Amniotic epithelial cell (primary cell): ENCODE results near the gene KRT78.

Source experiments
- DNase-seq: peaks from one replicate; pipeline ENCODE4 v3.0.0-alpha.2; 2010; ENCODE audit warnings: low read depth

The KRT78 gene

DNA sequence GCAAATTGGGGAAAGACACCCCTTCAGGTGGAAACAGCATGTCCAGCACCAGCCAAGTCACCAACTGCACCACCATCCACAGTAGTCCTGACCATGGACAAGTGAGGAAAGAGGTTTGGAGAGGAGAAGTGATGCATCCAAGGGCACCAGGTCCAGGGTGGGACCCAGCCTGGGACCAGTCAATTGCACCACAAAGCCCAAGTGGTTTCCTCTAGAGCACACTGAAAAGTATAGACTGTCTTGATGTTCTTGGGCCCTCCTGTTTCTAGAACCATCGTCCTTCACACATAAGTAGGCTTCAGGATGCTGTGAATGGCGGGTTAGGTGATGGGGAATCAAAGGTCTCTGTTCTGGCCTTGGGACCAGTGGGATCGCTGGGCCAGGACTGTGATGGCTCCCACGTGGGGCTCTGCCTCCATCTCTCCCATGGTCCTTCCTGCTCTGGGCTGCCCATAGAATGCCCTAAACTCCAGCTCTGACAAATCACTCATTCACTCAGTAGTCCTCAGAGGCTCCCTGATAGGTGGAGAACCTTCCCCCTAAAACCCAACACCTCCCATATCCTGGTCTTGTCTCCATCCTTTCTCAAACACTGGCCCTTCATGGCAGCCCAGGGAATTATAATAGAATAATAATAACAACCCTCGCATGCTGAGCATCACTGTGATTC lies 23.9 kb downstream of the KRT78 start:
- DNase-seq: no peak

DNA sequence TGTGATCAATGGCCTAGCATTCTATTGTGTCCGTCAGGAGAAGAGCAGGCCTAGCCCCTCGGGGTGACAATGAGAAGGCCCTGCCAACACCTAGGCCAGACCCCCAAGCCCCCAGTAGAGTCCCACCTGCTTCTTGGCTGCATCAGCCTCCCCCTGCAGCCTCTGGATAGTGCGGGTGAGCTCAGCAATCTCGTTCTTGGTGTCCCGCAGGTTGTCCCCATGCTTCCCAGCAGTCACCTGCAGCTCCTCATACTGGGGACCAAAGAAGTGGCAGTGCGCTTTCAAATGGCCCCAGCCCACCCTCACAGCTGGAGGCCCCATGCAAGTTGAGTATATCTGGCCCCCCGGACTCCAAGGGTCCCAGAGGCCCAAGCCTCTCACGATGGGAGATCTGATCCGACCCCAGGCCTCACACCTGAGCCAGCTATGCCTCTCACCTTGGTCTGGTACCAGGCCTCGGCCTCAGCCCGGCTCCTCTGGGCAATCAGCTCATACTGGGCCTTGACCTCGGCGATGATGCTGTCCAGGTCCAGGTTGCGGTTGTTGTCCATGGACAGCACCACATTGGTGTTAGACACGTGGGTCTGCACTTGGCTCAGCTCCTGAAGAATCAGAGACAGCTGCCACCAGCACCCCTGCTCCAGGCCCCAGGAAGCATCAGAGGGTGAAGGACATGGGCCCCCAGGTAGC lies 24.9 kb downstream of the KRT78 start:
- no peak for DNase-seq

- DNase-seq: no peak
Observed at GRCh38 chr12:52822771-52823510, 25.9 kb downstream of the KRT78 start.

GRCh38 chr12:52821826-52822660 lies 26.8 kb downstream of the KRT78 start:
- DNase-seq: no peak

DNA sequence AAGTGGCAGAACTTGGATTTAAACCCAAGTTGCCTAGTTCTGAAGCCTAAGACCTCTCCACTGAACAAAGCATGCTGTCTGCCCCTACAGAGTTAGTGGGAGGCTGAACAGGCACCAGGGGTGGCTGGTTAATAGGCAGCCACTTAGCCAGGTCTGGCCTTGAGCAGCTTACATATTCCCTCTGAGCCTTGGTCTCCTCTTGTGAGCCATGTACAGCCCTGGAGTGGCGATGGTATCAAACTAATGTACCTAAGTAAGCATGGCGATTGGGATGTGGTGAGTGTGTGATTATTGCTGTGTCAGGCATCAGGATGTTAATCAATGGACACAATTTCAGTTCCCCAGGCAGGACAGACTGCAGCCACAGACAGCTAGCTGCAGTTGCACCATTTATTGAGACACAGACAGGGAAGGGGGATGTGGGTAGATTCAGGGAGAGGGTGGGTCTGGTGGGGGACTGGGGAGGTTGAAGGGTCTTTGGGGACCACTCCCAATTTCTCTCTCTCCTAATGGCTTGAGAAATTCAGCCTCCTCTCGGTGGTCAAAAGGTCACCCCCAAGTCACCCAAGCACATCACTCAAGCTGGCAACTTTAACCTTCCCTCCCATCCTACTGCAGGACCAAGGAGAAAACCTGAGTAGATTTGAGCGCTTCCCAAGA lies 27.6 kb downstream of the KRT78 start:
- no peak for DNase-seq

DNA sequence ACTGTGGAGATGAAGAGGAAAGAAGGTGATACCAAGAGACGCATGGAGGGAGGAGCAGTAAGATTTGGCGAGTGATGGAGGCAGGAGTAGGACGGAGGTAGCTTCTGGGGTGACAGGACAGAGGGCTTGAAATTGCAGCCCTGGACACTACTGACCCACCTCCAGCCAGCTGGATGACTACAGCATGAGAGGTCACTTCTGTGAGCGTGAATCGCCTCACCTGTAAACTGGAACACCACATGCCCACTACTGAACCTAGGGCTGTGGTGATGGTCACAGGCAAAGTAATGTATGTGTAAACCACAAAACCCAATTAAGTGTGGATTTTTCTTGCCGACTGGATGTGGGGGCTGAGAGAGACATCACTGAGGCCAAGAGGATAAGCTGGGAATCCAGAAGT lies 28.3 kb downstream of the KRT78 start:
- no peak for DNase-seq

DNA sequence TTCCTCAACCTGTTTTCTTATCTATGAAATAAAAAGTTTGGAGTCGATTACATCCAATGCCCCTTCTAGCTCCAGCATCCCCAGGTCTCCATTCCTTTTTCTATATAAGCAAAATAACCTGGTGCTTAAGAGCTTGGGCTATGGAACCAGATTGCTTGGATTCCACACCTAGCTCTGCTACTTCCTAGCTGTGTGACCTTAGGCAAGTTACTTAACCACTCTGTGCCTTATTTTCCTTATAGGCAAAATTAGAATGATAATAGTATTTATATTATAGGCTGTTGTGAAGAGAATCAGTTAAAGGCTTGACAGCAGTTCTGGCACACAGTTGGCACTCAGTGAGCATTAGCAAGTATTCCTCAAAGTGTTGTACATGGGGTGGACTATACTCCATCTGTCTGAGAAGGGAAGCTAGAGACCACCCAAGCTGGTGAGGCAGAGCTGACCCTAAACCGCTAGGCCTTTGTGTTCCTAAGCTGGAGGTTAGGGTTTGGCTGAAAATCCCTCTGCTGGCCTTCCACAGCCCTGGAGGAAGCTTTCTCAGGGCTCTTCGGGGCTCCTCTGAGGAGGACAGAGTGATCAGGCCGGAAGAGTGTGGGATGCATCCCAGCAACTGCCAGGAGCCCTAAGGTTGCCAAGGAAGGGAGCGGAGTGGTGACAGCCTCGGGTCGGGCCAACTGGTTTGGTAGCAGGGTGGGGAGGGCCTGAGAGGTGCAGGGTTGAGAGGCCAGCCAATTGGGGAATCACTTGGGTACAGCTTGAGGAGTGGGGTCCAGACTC lies 28.9 kb downstream of the KRT78 start:
- no peak for DNase-seq

DNA sequence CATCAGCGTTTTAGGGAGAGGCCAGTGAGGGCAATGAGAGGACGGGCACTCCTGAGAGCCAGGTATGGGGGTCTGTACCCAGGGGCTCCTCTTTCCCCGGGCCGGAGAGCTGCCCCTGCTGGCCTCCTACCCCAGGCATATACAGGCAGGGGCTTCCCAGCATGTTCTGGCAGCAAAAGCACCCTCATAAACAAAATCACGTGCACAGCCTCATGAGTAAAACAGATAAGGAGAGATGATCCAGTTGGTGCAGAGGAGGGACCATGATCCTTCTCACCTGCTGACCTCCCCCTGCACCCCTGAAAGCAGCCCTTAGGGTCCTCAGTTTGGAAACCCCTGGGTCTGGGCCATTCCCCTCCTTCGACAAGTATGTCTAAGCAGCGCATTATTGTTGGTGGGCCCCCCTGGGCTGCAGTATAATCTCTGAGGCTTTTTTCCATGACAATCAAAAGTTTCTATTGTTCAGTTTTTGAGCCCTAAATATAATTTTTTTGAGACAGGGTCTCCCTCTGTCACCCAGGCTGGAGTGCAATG lies 29.8 kb downstream of the KRT78 start:
- no peak for DNase-seq

DNA sequence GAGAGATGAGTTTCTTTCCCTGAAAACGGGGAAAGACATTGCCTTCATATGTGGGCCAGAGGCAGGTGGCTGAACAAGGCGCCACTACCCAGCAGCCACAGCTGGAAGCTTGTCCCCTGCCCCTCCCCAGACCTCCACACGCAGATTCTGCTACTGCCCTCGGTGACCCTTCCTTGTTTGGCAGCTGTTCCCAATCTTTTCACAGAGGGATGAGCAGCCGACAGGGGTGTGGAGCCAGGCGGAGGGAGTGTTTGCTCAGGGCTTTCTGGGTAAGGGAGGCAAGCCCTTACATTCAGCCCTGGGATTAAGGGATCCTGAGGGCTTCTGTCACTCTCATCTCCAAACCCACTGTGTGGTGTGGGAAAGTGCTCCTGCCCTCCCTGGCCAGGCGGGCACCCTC lies 30.4 kb downstream of the KRT78 start:
- no peak for DNase-seq

DNA sequence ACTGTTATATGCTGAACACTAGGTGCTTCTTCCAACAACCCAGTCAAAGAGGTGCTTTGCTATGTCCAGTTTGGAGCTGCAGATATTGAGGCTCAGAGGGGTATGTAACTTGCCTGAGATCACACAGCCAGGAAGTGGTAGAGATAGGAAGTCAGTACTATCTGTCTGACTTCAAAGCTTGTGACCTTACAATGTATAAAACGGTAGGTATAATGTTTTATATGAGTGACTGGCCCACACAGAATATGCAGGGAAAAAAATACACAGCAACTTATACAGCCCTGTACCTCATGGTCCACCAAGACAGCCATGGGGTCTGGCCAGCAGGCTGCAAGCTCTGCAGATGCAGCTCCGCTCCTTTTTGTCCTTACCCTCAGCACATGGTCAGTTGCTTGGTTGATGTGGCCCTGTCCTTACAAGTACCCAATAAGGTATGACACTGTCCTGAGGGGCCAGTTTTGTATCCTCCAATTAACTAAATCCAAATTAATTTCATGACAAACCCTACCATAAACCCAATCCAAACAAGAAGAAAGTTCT lies 31.0 kb downstream of the KRT78 start:
- no peak for DNase-seq

- DNase-seq: no peak
Observed at GRCh38 chr12:52817003-52817698, 31.6 kb downstream of the KRT78 start.

DNA sequence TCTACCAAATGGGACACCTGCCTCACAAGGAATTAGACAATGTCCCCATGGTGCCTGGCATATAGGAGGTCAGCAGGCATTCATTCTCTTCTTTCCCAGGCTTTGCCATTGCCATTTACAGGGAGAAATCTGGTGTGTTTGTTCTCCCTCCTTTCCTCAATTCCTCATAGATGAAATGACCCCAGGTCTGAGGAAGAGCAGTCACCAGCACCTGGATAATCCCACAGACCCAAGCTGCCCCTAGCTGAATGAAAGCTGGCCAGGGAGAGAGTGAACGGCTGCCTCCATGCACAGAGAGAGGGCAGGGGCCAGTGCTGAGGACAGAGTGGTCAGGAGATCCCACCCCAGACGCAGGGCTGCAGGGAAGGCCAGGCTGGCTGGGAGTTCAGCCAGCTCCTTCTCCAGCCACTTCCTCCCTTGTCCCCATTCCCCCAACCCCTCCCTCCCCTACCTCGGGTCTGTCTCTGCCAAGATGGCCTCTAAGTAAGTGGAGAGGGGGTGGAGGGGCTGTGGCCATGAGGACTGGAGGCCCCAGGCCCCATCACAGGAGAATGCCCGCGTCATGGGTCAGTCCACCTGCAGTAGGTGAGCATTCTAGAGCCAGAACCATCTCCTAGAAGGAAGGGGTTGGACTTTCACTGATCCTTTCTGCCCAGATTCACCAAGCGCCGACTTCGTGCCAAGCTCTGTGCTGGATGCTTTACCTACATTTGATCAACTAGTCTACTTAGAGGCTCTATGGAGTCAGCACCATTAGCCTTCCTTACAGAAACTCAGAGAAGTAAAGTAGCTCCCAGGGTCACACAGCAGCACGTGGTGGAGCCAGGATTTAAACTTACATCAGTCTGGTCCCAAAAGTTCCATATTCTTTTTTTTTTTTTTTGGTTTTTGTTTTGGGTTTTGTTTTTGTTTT lies 32.9 kb downstream of the KRT78 start:
- no peak for DNase-seq

DNA sequence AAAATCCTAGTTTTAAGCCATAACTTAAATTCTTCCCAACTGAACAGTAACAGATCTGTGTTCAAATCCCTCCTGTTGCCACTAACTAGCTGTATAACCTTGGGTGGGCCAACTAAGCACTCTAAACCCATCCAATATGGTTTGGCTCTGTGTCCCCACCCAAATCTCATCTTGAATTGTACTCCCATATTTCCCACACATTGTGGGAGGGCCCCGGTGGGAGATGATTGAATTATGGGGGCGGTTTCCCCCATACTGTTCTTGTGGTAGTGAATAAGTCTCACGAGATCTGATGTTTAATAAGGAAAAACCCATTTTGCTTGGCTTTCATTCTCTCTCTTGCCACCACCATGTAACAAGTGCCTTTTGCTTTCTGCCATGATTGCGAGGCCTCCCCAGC lies 33.6 kb downstream of the KRT78 start:
- no peak for DNase-seq

GRCh38 chr12:52814710-52815155 lies 34.1 kb downstream of the KRT78 start:
- DNase-seq: no peak

GRCh38 chr12:52813885-52814709 lies 34.7 kb downstream of the KRT78 start, which contains the start of gene KRT4:
Gene KRT4, minus strand, starts transcription at chr12:52814116. Its CDS starts 58 bp downstream, at chr12:52814058.
- no peak for DNase-seq

GRCh38 chr12:52813203-52813819 lies 35.5 kb downstream of the KRT78 start:
- no peak for DNase-seq

DNA sequence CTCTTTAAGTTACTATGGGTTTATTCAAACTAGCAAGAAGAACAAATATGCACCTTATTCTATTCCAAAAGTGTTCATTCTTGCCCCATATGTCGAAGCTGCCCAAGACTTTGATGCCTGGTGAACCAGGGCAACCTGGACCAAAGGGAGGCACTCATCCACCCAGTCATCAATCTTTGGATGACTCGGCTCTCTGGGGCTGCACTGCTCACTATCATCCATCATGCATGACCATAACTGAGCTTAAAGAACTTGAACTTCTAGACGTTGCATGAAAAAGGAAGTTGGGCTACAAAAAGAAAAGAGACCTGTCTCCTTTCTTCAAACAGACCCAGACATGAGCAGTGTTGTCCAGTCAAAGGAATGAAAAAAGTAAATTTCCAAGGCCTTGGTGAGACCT lies 36.0 kb downstream of the KRT78 start:
- DNase-seq: no peak
